HepG2 (cell line): ENCODE results near the gene TTLL8. TPM values are rescaled to one million over a fixed set of nuclear protein-coding genes. Genes with fewer than 3 reads are reported as not detected.

ENCODE experiments used
- ATAC-seq: fragments of 200-7000 bp; cut with Tn5 transposase; 3 replicates; pipeline ENCODE4 v1.9.1; 2020; ENCODE audit warnings: mild to moderate bottlenecking, moderate library complexity
- BruUV-seq: library from RNA; stranded (reverse); fragments of 400-500 nt; replicated peaks from 2 replicates; lab custom pipeline; 2021; lab: Mats Ljungman, UMichigan
- CTCF ChIA-PET: fragments of 300-600 bp; formaldehyde crosslinking; extraction: SDS; loops from one replicate; lab custom pipeline; 2021; ENCODE audit warnings: low total read pairs, inconsistent platforms, low intra/inter-chr PET ratio; lab: Yijun Ruan, JAX
- POLR2A ChIA-PET: fragments of 350-600 bp; sonication (Branson Sonifier 250); formaldehyde crosslinking; loops from one replicate; lab custom pipeline; 2020; ENCODE audit warnings: antibody characterized with exemption, inconsistent platforms; lab: Yijun Ruan, JAX
- DNase-seq: peaks from one replicate; pipeline ENCODE4 v3.0.0-alpha.2; 2015; ENCODE audit warnings: low spot score
- FAIRE-seq: peaks from 3 replicates; lab custom pipeline; 2011; peaks lifted over from hg19 to GRCh38; lab: Jason Lieb, UNC
- H2AFZ ChIP-seq: one replicate; pipeline ENCODE4 v1.6.1; 2011; ENCODE audit warnings: low read length, inconsistent platforms
- H3K27ac ChIP-seq: fragments of 300-600 bp; 3 replicates; pipeline ENCODE4 v1.8.0; 2011; ENCODE audit warnings: mixed run types, mild to moderate bottlenecking, mixed read lengths, low read length, inconsistent platforms; ENCODE audit not compliant: insufficient read depth; ENCODE audit errors: extremely low read length
- H3K27me3 ChIP-seq, 2 experiments: fragments of 200-600 bp in 1 of 2; 2 replicates in 1 of 2; 3 replicates in 1 of 2; pipeline versions ENCODE4 v1.6.0 to v1.8.0; 2011; ENCODE audit warnings: low read length in 2 of 2, mild to moderate bottlenecking in 2 of 2, moderate library complexity in 2 of 2, inconsistent platforms in 1 of 2; ENCODE audit not compliant: insufficient read depth in 2 of 2, control insufficient read depth in 1 of 2
- H3K36me3 ChIP-seq, 2 experiments: fragments of 200-600 bp in 1 of 2; replicated peaks in 1 of 2; 2 replicates in 1 of 2; 3 replicates in 1 of 2; pipeline versions ENCODE4 v1.5.1 to v1.8.0; 2011; ENCODE audit warnings: low read length in 2 of 2, inconsistent platforms in 1 of 2; ENCODE audit not compliant: insufficient read depth in 2 of 2, control insufficient read depth in 1 of 2
- H3K4me1 ChIP-seq: 2 replicates; pipeline ENCODE4 v1.5.1; 2012; ENCODE audit warnings: low read length, inconsistent platforms; ENCODE audit not compliant: insufficient read depth
- H3K4me2 ChIP-seq: 2 replicates; pipeline ENCODE4 v1.6.0; 2011; ENCODE audit warnings: low read depth, low read length, inconsistent platforms
- H3K4me3 ChIP-seq, 3 experiments: fragments of 200-600 bp in 1 of 3; sonication (generic), shearing (Covaris generic) in 1 of 3; replicated peaks in 1 of 3; 2 replicates each; pipeline ENCODE4 v1.5.1; 2011 to 2016; ENCODE audit warnings: low read length in 3 of 3, inconsistent platforms in 2 of 3, low read depth in 2 of 3, mild to moderate bottlenecking in 2 of 3, control low read depth in 1 of 3, mixed read lengths in 1 of 3; ENCODE audit not compliant: insufficient read depth in 1 of 3
- H3K79me2 ChIP-seq: one replicate; pipeline ENCODE4 v1.6.1; 2011; ENCODE audit warnings: low read length, inconsistent platforms; ENCODE audit not compliant: insufficient read depth
- H3K9ac ChIP-seq: 2 replicates; pipeline ENCODE4 v1.6.0; 2011; ENCODE audit warnings: mild to moderate bottlenecking, low read depth, low read length, inconsistent platforms; ENCODE audit not compliant: insufficient read depth
- H3K9me3 ChIP-seq: 2 replicates; pipeline ENCODE4 v1.5.1; 2012; ENCODE audit warnings: mild to moderate bottlenecking, low read length
- H4K20me1 ChIP-seq: 2 replicates; pipeline ENCODE4 v1.6.0; 2011; ENCODE audit warnings: inconsistent platforms, mild to moderate bottlenecking, low read length, moderate library complexity; ENCODE audit not compliant: insufficient read depth
- CBX1 ChIP-seq: IDR thresholded peaks from one replicate; pipeline ENCODE4 v1.6.1; 2016; ENCODE audit warnings: antibody characterized with exemption, low read depth
- FOXK2 ChIP-seq: fragments of 450-650 bp; IDR thresholded peaks from 2 replicates; pipeline ENCODE4 v1.6.1; 2016
- POLR2AphosphoS2 ChIP-seq: IDR thresholded peaks from 2 replicates; pipeline ENCODE4 v1.6.1; 2011; ENCODE audit warnings: low read depth, low read length, improper control_type of control experiment
- RFXAP ChIP-seq: sonication (generic); formaldehyde crosslinking; IDR thresholded peaks from 2 replicates; pipeline ENCODE4 v1.4.0; 2020; ENCODE audit warnings: missing genetic modification reagents, borderline replicate concordance
- ZNF235 ChIP-seq: sonication (generic); formaldehyde crosslinking; IDR thresholded peaks from 2 replicates; pipeline ENCODE4 v1.8.1; 2023; ENCODE audit warnings: mild to moderate bottlenecking, missing genetic modification reagents, borderline replicate concordance
- ZNF34 ChIP-seq: sonication (generic); formaldehyde crosslinking; IDR thresholded peaks from 2 replicates; pipeline ENCODE4 v1.4.0; 2020; ENCODE audit warnings: mild to moderate bottlenecking, missing genetic modification reagents, borderline replicate concordance
- ZNF570 ChIP-seq: sonication (generic); formaldehyde crosslinking; IDR thresholded peaks from 2 replicates; pipeline ENCODE4 v1.4.0; 2020; ENCODE audit warnings: mild to moderate bottlenecking, missing genetic modification reagents, borderline replicate concordance
- ZNF660 ChIP-seq: sonication (generic); formaldehyde crosslinking; IDR thresholded peaks from 2 replicates; pipeline ENCODE4 v1.5.1; 2020; ENCODE audit warnings: mild to moderate bottlenecking, low read depth, missing genetic modification reagents, borderline replicate concordance
- WGBS: methylation state at CpG from one replicate; pipeline ENCODE4 v1.1.6; 2017; ENCODE audit warnings: low lambda C conversion rate; 5-methylcytosine and 5-hydroxymethylcytosine counted together
- in situ Hi-C: cut with HindIII; loops from 2 replicates; pipeline ENCODE4 v1.10.0; 2017; ENCODE audit warnings: low pct_unique_long_range_greater_than_20kb; ENCODE audit not compliant: extremely low pct_ligation_motif_present
- intact Hi-C: fragments of 100-400 bp; cut with micrococcal nuclease; formaldehyde crosslinking; loops from one replicate; pipeline ENCODE4 v1.10.0; 2022; ENCODE audit not compliant: unreplicated experiment
- polyA plus RNA-seq, 8 experiments: library from polyadenylated mRNA; depleted of rRNA in 3 of 8; stranded (reverse) in 7 of 8; unstranded in 1 of 8; fragments of >200 nt; fragmentation: Illumina TruSeq in 4 of 8; extraction: Trizol in 4 of 8; gene quantifications; 2 replicates each; pipeline versions ENCODE4 v1.2.1 to v1.2.3, GENCODE V29; 2011 to 2016; ENCODE audit warnings: low read depth in 4 of 8, missing spikeins in 1 of 8, mixed read lengths in 1 of 8; ENCODE audit not compliant: insufficient read depth in 1 of 8
- total RNA-seq, 5 experiments: library from RNA; depleted of rRNA; stranded (reverse); fragments of >200 nt; fragmentation: Illumina TruSeq; extraction: Trizol; gene quantifications; 2 replicates each; pipeline ENCODE4 v1.2.3, GENCODE V29; 2016; ENCODE audit warnings: low read depth in 1 of 5
- TF ChIP-seq, protein P1 (sequence below): sonication (generic); formaldehyde crosslinking; IDR thresholded peaks from 2 replicates; pipeline ENCODE4 v1.5.1; 2020; ENCODE audit warnings: mild to moderate bottlenecking, missing genetic modification reagents
- TF ChIP-seq, protein P2 (sequence below): sonication (generic); formaldehyde crosslinking; IDR thresholded peaks from 2 replicates; pipeline ENCODE4 v1.4.0; 2020; ENCODE audit warnings: missing genetic modification reagents; ENCODE audit errors: not compliant biosample characterization
- TF ChIP-seq, protein P3 (sequence below): sonication (generic); formaldehyde crosslinking; IDR thresholded peaks from 2 replicates; pipeline ENCODE4 v1.5.0; 2020; ENCODE audit warnings: missing genetic modification reagents
- TF ChIP-seq, protein P4 (sequence below): sonication (generic); formaldehyde crosslinking; IDR thresholded peaks from 2 replicates; pipeline ENCODE4 v1.9.0; 2021; ENCODE audit warnings: missing genetic modification reagents, borderline replicate concordance

Gene TTLL8
- total and polyA plus RNA-seq, 2 of the 13 experiments (the other 11 are each of a cell fraction or from before 2014, with no cell fraction given): not detected

DNA sequence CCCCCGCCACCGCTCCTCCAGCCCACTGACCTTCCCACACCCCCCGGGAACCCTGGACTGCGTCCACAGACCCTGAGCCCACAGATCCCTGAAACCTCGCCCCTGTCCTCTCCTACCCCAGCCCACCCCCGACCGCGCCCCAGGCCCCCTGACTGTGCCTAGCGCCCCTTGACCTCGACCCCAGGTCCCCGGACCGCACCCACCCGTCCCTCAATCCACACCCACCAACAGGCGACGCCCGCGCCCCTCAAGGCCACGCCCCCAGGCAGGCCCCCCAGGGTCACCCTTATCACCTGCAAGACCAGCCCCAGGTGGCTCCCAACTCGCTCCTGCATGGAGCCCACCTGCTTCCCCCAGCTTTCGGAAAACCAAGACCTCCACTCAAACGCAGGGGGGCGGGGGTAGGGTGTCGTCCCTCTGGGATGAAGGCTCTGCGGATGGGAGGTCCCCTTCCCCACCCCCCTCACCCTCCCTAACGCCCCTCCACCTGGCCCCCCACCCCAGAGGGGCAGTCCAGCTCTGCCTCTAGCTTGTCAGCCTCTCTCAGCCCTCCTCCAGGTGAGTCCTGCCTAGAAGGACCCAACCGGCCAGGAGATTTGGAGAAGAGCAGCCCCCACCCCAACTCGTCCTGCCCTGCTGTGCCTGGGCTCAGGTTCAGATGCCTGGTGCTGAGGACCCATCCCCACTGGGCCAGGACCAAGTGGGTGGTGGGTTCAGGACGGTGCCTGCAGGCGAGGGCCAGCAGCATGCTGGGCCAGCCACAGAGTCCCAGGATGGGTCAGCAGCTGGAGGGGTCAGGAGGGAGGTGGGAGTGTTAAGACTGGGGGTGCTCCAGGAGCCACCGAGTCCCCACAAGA, 42.4 kb downstream of the TTLL8 start:
- Histone ChIP-seq H3K4me1 (no peaks in the 10 kb centered on the region), H3K36me3 (no peaks in the 10 kb centered on the region), H4K20me1 (no peaks in the 10 kb centered on the region), H3K27ac (no peak overlapping the region), H2AFZ (no peak overlapping the region), H3K4me3 (no peak overlapping the region), H3K79me2 (no peaks in the 10 kb centered on the region), H3K9ac (no peak overlapping the region), H3K27me3 (peaks cover 16 to 66% of the 10 kb centered on the region in 2 experiments; a peak in 4 of 5 replicates), H3K9me3 (no peaks in the 10 kb centered on the region), H3K4me2 (no peak overlapping the region)
- ChIA-PET CTCF (no interaction called here), POLR2A (no interaction called here)
- in situ Hi-C loops: no loop called here
- FAIRE-seq (no peak), ATAC-seq (no peak), DNase-seq (no peak)
- WGBS: 41% methylated on average over 14 of the region's 30 CpGs
- intact Hi-C loops: no loop called here
- BruUV-seq: no TSS peak
- TF ChIP-seq ZNF235 (CRISPR knock-in tag): no peak
- TF ChIP-seq, protein P1, sequence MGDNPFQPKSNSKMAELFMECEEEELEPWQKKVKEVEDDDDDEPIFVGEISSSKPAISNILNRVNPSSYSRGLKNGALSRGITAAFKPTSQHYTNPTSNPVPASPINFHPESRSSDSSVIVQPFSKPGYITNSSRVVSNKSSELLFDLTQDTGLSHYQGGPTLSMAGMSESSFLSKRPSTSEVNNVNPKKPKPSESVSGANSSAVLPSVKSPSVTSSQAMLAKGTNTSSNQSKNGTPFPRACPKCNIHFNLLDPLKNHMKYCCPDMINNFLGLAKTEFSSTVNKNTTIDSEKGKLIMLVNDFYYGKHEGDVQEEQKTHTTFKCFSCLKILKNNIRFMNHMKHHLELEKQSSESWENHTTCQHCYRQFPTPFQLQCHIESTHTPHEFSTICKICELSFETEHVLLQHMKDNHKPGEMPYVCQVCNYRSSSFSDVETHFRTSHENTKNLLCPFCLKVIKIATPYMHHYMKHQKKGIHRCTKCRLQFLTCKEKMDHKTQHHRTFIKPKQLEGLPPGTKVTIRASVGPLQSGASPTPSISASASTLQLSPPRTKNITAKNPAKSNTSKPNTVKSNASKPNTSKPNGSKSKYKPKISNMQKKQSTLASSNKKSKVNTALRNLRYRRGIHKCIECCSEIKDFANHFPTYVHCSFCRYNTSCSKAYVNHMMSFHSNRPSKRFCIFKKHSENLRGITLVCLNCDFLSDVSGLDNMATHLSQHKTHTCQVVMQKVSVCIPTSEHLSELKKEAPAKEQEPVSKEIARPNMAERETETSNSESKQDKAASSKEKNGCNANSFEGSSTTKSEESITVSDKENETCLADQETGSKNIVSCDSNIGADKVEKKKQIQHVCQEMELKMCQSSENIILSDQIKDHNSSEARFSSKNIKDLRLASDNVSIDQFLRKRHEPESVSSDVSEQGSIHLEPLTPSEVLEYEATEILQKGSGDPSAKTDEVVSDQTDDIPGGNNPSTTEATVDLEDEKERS (CRISPR knock-in tag): no peak
- no peak for TF ChIP-seq CBX1
- TF ChIP-seq ZNF34 (CRISPR knock-in tag): no peak
- TF ChIP-seq RFXAP: no peak
- TF ChIP-seq, protein P2, sequence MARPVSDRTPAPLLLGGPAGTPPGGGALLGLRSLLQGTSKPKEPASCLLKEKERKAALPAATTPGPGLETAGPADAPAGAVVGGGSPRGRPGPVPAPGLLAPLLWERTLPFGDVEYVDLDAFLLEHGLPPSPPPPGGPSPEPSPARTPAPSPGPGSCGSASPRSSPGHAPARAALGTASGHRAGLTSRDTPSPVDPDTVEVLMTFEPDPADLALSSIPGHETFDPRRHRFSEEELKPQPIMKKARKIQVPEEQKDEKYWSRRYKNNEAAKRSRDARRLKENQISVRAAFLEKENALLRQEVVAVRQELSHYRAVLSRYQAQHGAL (CRISPR knock-in tag): no peak
- TF ChIP-seq POLR2AphosphoS2: no peak
- no peak for TF ChIP-seq ZNF570 (CRISPR knock-in tag)
- TF ChIP-seq FOXK2: no peak
- TF ChIP-seq, protein P3, sequence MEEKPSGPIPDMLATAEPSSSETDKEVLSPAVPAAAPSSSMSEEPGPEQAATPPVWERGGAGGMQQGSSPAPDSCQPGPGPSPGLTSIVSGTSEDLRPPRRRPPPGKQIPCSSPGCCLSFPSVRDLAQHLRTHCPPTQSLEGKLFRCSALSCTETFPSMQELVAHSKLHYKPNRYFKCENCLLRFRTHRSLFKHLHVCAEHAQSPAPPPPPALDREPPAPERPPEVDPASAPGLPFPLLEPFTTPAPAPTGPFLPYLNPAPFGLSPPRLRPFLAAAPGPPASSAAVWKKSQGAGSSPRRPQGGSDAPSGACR (CRISPR knock-in tag): no peak
- TF ChIP-seq, protein P4, sequence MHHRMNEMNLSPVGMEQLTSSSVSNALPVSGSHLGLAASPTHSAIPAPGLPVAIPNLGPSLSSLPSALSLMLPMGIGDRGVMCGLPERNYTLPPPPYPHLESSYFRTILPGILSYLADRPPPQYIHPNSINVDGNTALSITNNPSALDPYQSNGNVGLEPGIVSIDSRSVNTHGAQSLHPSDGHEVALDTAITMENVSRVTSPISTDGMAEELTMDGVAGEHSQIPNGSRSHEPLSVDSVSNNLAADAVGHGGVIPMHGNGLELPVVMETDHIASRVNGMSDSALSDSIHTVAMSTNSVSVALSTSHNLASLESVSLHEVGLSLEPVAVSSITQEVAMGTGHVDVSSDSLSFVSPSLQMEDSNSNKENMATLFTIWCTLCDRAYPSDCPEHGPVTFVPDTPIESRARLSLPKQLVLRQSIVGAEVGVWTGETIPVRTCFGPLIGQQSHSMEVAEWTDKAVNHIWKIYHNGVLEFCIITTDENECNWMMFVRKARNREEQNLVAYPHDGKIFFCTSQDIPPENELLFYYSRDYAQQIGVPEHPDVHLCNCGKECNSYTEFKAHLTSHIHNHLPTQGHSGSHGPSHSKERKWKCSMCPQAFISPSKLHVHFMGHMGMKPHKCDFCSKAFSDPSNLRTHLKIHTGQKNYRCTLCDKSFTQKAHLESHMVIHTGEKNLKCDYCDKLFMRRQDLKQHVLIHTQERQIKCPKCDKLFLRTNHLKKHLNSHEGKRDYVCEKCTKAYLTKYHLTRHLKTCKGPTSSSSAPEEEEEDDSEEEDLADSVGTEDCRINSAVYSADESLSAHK (CRISPR knock-in tag): no peak
- TF ChIP-seq ZNF660 (CRISPR knock-in tag): no peak
